ENCODE results near the gene SMYD2. TPM values are rescaled to one million over a fixed set of nuclear protein-coding genes. Genes with fewer than 3 reads are reported as not detected.

The SMYD2 gene
- total and polyA plus RNA-seq, 2 donors (not counting 1 experiment from before 2014, with no cell fraction given), result 23.3 to 39.2 TPM

- no peak overlapping the region for H2AFZ ChIP-seq (ENCODE audit: low read length)
- H3K36me3 ChIP-seq (ENCODE audit: control insufficient read depth, insufficient read depth, low read length), result no peaks in the 10 kb centered on the region
- no peak for TF ChIP-seq EZH2 (IDR thresholded peaks at IDR 0.05; ENCODE audit: low read length, missing control alignments)
- TF ChIP-seq, protein P1, sequence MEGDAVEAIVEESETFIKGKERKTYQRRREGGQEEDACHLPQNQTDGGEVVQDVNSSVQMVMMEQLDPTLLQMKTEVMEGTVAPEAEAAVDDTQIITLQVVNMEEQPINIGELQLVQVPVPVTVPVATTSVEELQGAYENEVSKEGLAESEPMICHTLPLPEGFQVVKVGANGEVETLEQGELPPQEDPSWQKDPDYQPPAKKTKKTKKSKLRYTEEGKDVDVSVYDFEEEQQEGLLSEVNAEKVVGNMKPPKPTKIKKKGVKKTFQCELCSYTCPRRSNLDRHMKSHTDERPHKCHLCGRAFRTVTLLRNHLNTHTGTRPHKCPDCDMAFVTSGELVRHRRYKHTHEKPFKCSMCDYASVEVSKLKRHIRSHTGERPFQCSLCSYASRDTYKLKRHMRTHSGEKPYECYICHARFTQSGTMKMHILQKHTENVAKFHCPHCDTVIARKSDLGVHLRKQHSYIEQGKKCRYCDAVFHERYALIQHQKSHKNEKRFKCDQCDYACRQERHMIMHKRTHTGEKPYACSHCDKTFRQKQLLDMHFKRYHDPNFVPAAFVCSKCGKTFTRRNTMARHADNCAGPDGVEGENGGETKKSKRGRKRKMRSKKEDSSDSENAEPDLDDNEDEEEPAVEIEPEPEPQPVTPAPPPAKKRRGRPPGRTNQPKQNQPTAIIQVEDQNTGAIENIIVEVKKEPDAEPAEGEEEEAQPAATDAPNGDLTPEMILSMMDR (conservative IDR thresholded peaks at IDR 0.05 in 1 of 2, IDR thresholded peaks at IDR 0.05 in 1 of 2; ENCODE audit: low read depth in 1 of 2, low read length in 2 of 2), result no peak
- no peaks in the 10 kb centered on the region for H3K27me3 ChIP-seq (ENCODE audit: control insufficient read depth, insufficient read depth, low read length)
- no peak overlapping the region for H3K4me2 ChIP-seq (ENCODE audit: extremely low read depth, insufficient read depth, low read length)
- H4K20me1 ChIP-seq (ENCODE audit: control insufficient read depth, extremely low read depth, insufficient read depth, low read length), result no peaks in the 10 kb centered on the region
- no peaks in the 10 kb centered on the region for H3K4me1 ChIP-seq (ENCODE audit: control insufficient read depth, extremely low read depth, insufficient read depth, low read length)
- peak overlapping the region in 1 of 4 experiments; percentile 12 for H3K4me3 ChIP-seq (replicated peaks in 1 of 4; ENCODE audit: control extremely low read depth in 1 of 4, insufficient read depth in 1 of 4, low read depth in 3 of 4, low read length in 4 of 4)
- peak in 1 of 2 donors; percentile 52 for DNase-seq (ENCODE audit: low read depth in 2 of 2)
- no peaks in the 10 kb centered on the region for H3K79me2 ChIP-seq (ENCODE audit: control insufficient read depth, insufficient read depth, low read length)
- H3K27ac ChIP-seq (ENCODE audit: insufficient read depth, low read length), result no peak overlapping the region
- no peaks in the 10 kb centered on the region for H3K9me3 ChIP-seq (ENCODE audit: control insufficient read depth, insufficient read depth, low read depth, low read length)
- no peak overlapping the region for H3K9ac ChIP-seq (ENCODE audit: insufficient read depth, low read length)
Measured at GRCh38 chr1:214310010-214310409, 29.1 kb downstream of the SMYD2 start.

DNA sequence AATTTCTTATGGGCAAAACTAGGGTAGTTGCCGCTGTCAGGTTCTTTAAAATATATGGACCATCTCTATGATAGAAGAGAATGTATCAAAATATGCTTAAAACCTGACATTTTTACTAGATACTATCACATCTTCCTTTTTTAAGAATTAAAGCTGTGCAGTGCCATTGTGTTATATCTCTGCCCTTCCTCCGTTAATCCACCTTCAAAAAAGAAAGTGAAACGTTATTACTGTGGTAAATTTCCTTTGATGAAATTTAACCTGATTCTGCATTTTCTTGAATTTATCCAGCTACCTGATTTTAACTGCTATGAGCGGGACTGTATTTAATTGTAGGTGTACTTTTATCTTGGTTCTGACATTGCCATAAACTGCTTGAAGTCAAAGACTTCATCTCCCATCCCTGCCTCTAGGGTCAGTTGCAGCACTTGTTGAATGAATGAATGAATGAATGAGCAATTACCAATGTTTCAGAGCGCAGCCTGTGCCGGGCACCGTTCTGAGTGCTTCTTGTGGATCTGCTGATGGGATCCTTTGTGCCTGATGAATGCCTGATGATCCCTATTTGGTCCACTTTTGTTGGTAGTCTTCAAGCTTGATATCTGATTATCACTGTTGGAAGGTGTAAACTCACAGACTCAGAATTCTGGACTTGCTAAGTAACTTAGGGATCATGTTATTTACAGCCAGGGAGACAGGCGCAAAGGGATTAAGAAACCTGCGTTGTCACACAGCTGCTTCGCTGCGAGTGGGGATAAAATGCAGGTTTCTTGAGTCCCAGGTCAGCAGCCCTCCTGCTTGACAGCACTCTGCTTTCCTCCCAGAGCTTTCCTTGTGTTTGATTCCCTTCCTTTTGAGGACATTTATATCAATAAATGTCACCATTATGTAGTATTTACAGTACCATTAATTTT lies 30.1 kb downstream of the SMYD2 start:
- no peak overlapping the region for H2AFZ ChIP-seq (ENCODE audit: low read length)
- no peaks in the 10 kb centered on the region for H3K36me3 ChIP-seq (ENCODE audit: control insufficient read depth, insufficient read depth, low read length)
- H3K27ac ChIP-seq (ENCODE audit: insufficient read depth, low read length), result no peak overlapping the region
- H4K20me1 ChIP-seq (ENCODE audit: control insufficient read depth, extremely low read depth, insufficient read depth, low read length), result no peaks in the 10 kb centered on the region
- H3K4me1 ChIP-seq (ENCODE audit: control insufficient read depth, extremely low read depth, insufficient read depth, low read length), result no peaks in the 10 kb centered on the region
- no peak overlapping the region for H3K9ac ChIP-seq (ENCODE audit: insufficient read depth, low read length)
- TF ChIP-seq EZH2 (IDR thresholded peaks at IDR 0.05; ENCODE audit: low read length, missing control alignments), result no peak
- TF ChIP-seq, protein P1 (conservative IDR thresholded peaks at IDR 0.05 in 1 of 2, IDR thresholded peaks at IDR 0.05 in 1 of 2; ENCODE audit: low read depth in 1 of 2, low read length in 2 of 2), result no peak
- H3K79me2 ChIP-seq (ENCODE audit: control insufficient read depth, insufficient read depth, low read length), result no peaks in the 10 kb centered on the region
- no peaks in the 10 kb centered on the region for H3K9me3 ChIP-seq (ENCODE audit: control insufficient read depth, insufficient read depth, low read depth, low read length)
- no peak for DNase-seq (ENCODE audit: low read depth in 2 of 2)
- H3K4me3 ChIP-seq (replicated peaks in 1 of 4; ENCODE audit: control extremely low read depth in 1 of 4, insufficient read depth in 1 of 4, low read depth in 3 of 4, low read length in 4 of 4), result no peak overlapping the region
- H3K4me2 ChIP-seq (ENCODE audit: extremely low read depth, insufficient read depth, low read length), result no peak overlapping the region
- H3K27me3 ChIP-seq (ENCODE audit: control insufficient read depth, insufficient read depth, low read length), result no peaks in the 10 kb centered on the region

DNA sequence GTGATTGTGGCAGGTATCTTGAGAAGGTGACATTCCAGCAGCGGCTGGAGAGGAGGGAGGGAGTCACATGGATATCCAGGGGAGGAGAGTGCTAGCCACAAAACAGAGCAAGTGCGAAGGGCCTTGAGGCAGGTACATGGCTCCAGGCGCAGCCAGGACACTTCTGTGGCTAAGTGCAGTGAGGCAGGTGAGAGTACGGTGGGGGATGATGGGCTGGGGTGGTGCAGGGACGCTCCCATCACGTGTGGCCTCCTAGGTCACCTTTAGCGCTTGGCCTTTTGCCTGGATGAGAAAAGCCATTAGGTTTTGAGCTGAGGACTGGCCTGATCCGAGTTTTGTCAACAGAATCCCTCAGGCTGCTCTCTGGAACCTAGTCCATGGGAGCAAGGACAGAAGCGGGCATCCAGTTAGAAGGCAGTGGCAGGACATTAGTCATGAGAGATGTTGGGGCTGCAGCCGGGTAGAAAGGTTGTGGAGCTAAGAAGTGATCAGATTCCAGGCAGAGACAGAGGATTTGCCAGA lies 31.6 kb downstream of the SMYD2 start:
- H3K36me3 ChIP-seq (ENCODE audit: control insufficient read depth, insufficient read depth, low read length), result no peaks in the 10 kb centered on the region
- H3K27me3 ChIP-seq (ENCODE audit: control insufficient read depth, insufficient read depth, low read length), result no peaks in the 10 kb centered on the region
- no peak overlapping the region for H2AFZ ChIP-seq (ENCODE audit: low read length)
- TF ChIP-seq, protein P1 (conservative IDR thresholded peaks at IDR 0.05 in 1 of 2, IDR thresholded peaks at IDR 0.05 in 1 of 2; ENCODE audit: low read depth in 1 of 2, low read length in 2 of 2), result no peak
- no peak for TF ChIP-seq EZH2 (IDR thresholded peaks at IDR 0.05; ENCODE audit: low read length, missing control alignments)
- no peak overlapping the region for H3K27ac ChIP-seq (ENCODE audit: insufficient read depth, low read length)
- no peak overlapping the region for H3K4me3 ChIP-seq (replicated peaks in 1 of 4; ENCODE audit: control extremely low read depth in 1 of 4, insufficient read depth in 1 of 4, low read depth in 3 of 4, low read length in 4 of 4)
- no peaks in the 10 kb centered on the region for H3K9me3 ChIP-seq (ENCODE audit: control insufficient read depth, insufficient read depth, low read depth, low read length)
- H3K79me2 ChIP-seq (ENCODE audit: control insufficient read depth, insufficient read depth, low read length), result no peaks in the 10 kb centered on the region
- H3K4me2 ChIP-seq (ENCODE audit: extremely low read depth, insufficient read depth, low read length), result no peak overlapping the region
- no peak for DNase-seq (ENCODE audit: low read depth in 2 of 2)
- H3K9ac ChIP-seq (ENCODE audit: insufficient read depth, low read length), result no peak overlapping the region
- H3K4me1 ChIP-seq (ENCODE audit: control insufficient read depth, extremely low read depth, insufficient read depth, low read length), result peaks cover 2% of the 10 kb centered on the region
- no peaks in the 10 kb centered on the region for H4K20me1 ChIP-seq (ENCODE audit: control insufficient read depth, extremely low read depth, insufficient read depth, low read length)
